Measurements from ENCODE around the gene NRTN. TPM values are rescaled to one million over a fixed set of nuclear protein-coding genes. Genes with fewer than 3 reads are reported as not detected.

The NRTN gene
- total RNA-seq, 1 experiment from 2014 or later, result 4.6 TPM

DNA sequence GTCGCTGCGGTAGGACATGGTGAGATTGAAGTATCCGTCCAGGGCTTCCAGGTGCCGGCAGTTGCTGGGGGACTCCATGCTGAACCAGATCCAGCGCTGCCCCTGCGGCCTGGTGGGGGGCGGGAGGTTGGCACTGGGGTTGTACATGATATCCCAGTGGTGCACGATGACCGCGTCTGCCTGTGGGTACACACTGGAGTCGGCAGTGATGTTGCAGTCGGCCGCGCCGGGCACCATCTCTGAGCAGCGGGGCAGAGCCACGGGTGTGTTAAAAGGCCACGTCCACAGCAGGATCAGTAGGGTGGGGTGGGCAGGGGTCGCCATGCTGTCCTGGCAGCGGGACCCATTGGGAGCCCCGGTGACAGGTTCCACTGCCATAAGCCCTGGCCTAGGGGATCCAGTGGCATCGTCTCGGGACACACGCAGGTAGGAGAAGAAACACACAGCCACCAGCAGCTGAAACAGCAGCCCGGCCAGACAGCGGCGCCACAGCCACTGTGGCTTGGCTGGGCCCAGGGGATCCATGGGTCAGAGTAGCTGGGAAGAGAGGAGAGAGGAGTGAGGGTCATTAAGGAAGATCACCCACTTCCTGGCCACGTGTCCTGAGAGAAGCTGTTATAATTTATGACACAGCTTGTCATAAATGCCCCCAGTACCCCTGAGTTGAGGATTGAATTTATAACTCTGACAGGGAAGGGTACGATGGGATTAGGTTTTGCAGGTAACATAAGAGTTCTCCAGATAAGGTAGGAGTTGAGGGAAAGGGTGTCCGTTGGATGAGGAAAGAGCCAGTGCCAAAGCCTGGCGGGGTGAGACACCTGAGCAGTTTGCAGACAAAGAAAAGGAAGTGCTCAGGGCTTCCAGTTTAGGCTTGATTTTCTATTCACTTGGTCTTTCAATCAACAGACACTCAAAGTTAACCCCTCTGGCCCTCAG, 62.6 kb downstream of the NRTN start:
- no peak overlapping the region for H3K18ac ChIP-seq (ENCODE audit: insufficient read length, low read depth, low read length)
- WGBS (ENCODE audit: extremely low coverage, insufficient read length, low lambda C conversion rate), result no CpG with 5 or more reads among the region's 31 CpGs
- Mint-ChIP-seq H3K4me3 (peak overlapping the region in 1 of 2 experiments; percentile 58; a peak in 1 of 5 replicates), H3K27me3 (ENCODE audit: low read depth) (peaks cover 23% of the 10 kb centered on the region), H3K36me3 (ENCODE audit: insufficient read depth in 1 of 3, low read depth in 3 of 3) (no peaks in the 10 kb centered on the region), H3K4me1 (no peaks in the 10 kb centered on the region; a peak in 1 of 4 replicates), H3K9me3 (no peaks in the 10 kb centered on the region), H3K27ac (no peak overlapping the region)
- H2BK12ac ChIP-seq (ENCODE audit: insufficient read length, low read depth, low read length), result no peak overlapping the region
- H3K79me2 ChIP-seq (ENCODE audit: insufficient read depth, low read length), result no peaks in the 10 kb centered on the region
- TF ChIP-seq, protein P1, sequence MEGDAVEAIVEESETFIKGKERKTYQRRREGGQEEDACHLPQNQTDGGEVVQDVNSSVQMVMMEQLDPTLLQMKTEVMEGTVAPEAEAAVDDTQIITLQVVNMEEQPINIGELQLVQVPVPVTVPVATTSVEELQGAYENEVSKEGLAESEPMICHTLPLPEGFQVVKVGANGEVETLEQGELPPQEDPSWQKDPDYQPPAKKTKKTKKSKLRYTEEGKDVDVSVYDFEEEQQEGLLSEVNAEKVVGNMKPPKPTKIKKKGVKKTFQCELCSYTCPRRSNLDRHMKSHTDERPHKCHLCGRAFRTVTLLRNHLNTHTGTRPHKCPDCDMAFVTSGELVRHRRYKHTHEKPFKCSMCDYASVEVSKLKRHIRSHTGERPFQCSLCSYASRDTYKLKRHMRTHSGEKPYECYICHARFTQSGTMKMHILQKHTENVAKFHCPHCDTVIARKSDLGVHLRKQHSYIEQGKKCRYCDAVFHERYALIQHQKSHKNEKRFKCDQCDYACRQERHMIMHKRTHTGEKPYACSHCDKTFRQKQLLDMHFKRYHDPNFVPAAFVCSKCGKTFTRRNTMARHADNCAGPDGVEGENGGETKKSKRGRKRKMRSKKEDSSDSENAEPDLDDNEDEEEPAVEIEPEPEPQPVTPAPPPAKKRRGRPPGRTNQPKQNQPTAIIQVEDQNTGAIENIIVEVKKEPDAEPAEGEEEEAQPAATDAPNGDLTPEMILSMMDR (conservative IDR thresholded peaks at IDR 0.05), result no peak
- no peak overlapping the region for H4K8ac ChIP-seq (replicated peaks; ENCODE audit: insufficient read length, low read depth, low read length)
- H2BK120ac ChIP-seq (ENCODE audit: low read depth, low read length, poor library complexity, severe bottlenecking), result no peak overlapping the region
- no peak overlapping the region for H3K9ac ChIP-seq (ENCODE audit: extremely low read depth, insufficient read length, low read length)
- H3K4ac ChIP-seq (ENCODE audit: low read depth, low read length), result no peak overlapping the region
- no peak overlapping the region for H2AK5ac ChIP-seq (ENCODE audit: insufficient read length, low read length)
- H3K27me3 ChIP-seq (ENCODE audit: insufficient read depth, low read length), result no peaks in the 10 kb centered on the region
- H3K56ac ChIP-seq (ENCODE audit: insufficient read length, low read depth, low read length), result no peak overlapping the region
- H4K91ac ChIP-seq (ENCODE audit: insufficient read length, low read depth, low read length), result no peak overlapping the region
- DNase-seq, result no peak
- no peak overlapping the region for H3T11ph ChIP-seq (ENCODE audit: low read length)
- no peaks in the 10 kb centered on the region for H3K23me2 ChIP-seq (ENCODE audit: insufficient read length, low read depth, low read length, poor library complexity, severe bottlenecking)
- no peak overlapping the region; the same call in 1 of the 2 replicates for H3K14ac ChIP-seq (ENCODE audit: insufficient read depth, low read length)
- no peak overlapping the region for H3K27ac ChIP-seq (ENCODE audit: insufficient read length, low read depth, low read length)
- H2BK20ac ChIP-seq (ENCODE audit: low read depth, low read length, poor library complexity, severe bottlenecking), result no peak overlapping the region
- H4K5ac ChIP-seq (ENCODE audit: insufficient read length, low read depth, low read length), result no peak overlapping the region
- H2BK5ac ChIP-seq (ENCODE audit: insufficient read length, low read length), result no peak overlapping the region
- no peaks in the 10 kb centered on the region for H3K79me1 ChIP-seq (ENCODE audit: insufficient read depth, low read depth, low read length, poor library complexity, severe bottlenecking)
- no peaks in the 10 kb centered on the region for H3K4me1 ChIP-seq (ENCODE audit: insufficient read depth, low read length)
- no peak overlapping the region for H2AFZ ChIP-seq (ENCODE audit: low read length)
- no peaks in the 10 kb centered on the region for H4K20me1 ChIP-seq (ENCODE audit: control insufficient read depth, insufficient read depth, insufficient read length)
- no peaks in the 10 kb centered on the region for H3K9me3 ChIP-seq (ENCODE audit: control insufficient read depth, low read depth, low read length)
- no peak overlapping the region for H3K4me2 ChIP-seq (ENCODE audit: insufficient read depth, insufficient read length, low read length)
- no peak overlapping the region for H2BK15ac ChIP-seq (ENCODE audit: low read depth, low read length)
- H3K23ac ChIP-seq (ENCODE audit: insufficient read length, low read depth, low read length), result no peak overlapping the region

Measured in H9 (cell line).